Measurements from ENCODE around the gene HOXB8.

Gene HOXB8

DNA sequence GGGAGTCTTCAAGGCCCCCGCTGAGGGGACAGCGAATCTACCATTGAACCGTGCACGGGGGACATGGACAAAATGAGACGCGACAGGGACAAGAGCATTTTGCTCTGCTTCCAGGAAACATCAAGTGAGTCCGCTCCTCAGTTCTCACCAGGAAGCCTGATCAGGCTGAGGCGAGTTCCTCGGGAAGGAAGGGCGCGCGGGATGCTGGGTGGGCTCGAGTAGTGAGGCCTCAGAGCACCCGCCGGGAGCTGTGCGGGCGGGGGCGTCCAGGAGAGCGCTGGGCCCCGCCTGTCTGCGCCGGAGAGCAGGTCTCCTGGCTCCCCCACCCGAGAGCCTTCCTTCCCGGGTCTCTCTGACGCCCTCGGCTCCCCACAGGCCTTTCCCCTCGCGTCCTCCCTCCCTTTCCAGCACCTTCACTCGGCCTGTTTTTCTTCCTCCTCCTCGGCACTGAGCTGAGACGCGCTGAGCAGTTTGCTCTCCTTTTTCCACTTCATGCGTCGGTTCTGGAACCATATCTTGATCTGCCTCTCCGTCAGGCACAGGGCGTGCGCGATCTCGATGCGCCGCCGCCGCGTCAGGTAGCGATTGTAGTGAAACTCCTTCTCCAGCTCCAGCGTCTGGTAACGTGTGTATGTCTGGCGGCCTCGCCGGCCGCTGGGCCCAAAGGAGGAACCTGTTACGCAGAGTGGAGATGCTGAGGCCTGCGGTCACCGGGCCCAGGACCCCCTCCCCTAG is 18.9 kb downstream of the HOXB8 start:
- DNase-seq, result peak; percentile 36

- DNase-seq, result no peak
Observed at GRCh38 chr17:48595278-48595999, 19.7 kb downstream of the HOXB8 start.

- DNase-seq, result no peak
Observed at GRCh38 chr17:48594538-48595277, 20.4 kb downstream of the HOXB8 start.

- DNase-seq, result peak; percentile 86
Observed at GRCh38 chr17:48593840-48594537, 21.1 kb downstream of the HOXB8 start.

GRCh38 chr17:48593126-48593829 is 21.8 kb downstream of the HOXB8 start, which contains the start of gene HOXB5:
HOXB5 (minus strand) TSS chr17:48593779; CDS start chr17:48593682, 97 bp downstream.
- no peak for DNase-seq

DNA sequence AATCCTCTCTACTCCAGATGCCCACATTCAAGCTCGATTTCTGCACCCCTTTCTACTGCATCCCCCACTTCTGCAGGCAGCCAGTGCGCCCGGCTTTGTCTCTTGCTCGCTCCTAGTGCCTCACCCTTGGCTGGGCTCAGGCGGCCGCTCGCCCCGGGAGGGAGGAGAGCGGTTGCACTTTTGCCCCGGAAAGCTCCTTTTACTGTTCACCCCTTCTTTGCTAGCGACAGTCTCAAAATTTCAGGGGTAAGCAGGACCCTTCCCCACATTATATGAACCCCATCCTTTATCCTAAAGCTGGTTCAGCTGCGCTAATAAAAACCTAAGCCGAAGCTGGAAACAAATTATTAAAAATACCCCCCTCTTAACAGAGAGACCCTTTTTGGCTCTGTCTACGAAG is 22.5 kb downstream of the HOXB8 start:
- DNase-seq, result no peak

- no peak for DNase-seq
Observed at GRCh38 chr17:48592057-48592514, 23.0 kb downstream of the HOXB8 start.

- DNase-seq, result no peak
Observed at GRCh38 chr17:48591255-48592056, 23.6 kb downstream of the HOXB8 start.

- DNase-seq, result no peak
Observed at GRCh38 chr17:48590607-48591161, 24.4 kb downstream of the HOXB8 start.

- DNase-seq, result no peak
Observed at GRCh38 chr17:48589831-48590606, 25.1 kb downstream of the HOXB8 start, which contains the start of gene HOXB3. HOXB3 (minus strand) TSS chr17:48590241; CDS start chr17:48552474, 37,767 bp downstream.

DNA sequence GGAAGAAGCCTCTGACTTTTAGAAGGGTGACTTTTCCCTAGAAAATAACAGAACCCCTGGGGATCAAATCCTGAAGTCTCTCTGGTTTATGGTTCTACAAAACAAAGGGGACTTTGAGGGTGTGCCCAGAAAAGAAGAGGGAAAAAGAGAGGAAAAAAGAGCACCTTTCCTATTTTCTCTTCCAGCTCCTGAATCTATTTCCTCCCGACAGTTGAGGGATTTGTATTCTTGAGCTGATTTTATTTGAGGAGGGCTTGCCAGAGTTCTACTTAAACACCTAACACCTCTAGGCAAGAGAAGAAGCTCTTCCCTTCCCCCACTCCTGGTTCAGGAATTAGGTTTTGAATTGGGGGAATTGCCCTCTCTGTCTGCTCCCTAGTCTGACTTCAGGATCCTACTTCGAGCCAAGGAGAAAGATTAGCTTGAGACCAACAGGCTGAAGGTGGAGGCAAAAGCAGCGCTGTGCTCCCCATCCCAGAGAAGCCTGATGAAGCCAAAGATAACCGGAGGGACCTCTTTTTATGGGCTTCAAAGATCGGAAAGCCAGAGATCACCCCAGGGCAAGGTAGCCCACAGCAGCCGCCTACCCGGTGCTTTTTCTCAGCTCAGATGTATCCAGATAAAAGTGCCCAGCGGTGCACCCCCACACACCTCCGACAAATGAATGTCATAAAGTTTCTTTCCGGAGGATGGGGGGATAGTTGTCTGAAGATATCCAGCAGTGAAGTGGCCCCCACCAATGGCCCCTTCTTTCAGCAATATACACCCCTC is 25.8 kb downstream of the HOXB8 start:
- no peak for DNase-seq

GRCh38 chr17:48588528-48588927 is 26.6 kb downstream of the HOXB8 start:
- DNase-seq, result no peak

DNA sequence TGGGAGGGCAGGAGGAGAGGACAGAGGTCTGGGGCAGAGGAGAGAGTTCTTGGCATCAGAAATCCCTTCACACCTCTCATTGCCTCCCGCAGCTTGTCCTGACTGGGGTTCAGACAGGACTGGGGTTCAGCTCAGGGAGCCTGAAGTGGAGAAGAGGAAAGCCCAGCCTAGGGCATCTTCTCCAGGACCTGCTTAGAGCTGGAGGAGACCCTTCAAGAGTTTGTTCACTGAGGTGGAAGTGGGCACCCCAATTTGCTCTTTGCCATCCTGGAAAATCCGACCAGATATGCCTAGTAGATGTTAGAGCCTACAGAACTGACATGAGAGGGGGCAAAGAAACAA is 27.0 kb downstream of the HOXB8 start:
- no peak for DNase-seq

DNA sequence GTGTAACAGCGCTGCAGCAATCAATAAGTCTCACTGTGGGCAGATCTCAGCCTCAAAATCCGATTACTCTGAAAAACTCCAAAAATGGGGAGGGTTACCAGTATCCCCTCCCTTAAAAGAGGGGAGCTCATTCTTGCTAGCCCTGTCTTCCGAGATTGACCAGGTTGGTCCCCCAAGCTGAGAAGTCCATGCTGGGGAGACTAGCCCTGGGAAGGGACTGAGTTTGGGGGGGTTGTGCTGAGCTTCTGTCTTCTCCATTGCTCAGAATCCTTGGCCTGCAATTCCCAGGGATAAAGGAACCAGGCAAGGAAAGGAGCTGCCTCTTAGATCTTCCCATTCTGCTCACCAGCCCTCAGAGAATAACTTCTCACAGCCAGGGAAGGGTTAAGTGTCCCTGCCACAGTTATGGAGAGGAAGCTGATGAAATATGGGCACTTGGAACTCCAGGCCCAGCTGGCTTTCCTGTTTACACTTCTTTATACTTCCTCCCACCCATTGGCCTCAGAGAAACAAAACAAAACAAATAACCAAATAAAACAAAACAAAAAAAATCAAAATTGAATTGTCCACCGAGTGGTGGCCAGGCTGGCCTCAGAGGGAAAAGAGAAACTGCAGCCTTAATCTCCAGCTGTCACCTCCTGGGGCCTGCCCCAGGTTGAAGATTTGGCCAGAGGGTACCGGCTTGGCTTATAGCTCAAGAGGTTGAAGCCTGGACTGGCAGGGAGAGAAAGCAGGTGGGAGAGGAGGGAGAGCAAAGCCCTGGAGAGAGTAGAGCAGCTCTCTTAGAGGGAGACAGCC is 27.6 kb downstream of the HOXB8 start:
- no peak for DNase-seq

- DNase-seq, result no peak
Observed at GRCh38 chr17:48586355-48587258, 28.5 kb downstream of the HOXB8 start.

DNA sequence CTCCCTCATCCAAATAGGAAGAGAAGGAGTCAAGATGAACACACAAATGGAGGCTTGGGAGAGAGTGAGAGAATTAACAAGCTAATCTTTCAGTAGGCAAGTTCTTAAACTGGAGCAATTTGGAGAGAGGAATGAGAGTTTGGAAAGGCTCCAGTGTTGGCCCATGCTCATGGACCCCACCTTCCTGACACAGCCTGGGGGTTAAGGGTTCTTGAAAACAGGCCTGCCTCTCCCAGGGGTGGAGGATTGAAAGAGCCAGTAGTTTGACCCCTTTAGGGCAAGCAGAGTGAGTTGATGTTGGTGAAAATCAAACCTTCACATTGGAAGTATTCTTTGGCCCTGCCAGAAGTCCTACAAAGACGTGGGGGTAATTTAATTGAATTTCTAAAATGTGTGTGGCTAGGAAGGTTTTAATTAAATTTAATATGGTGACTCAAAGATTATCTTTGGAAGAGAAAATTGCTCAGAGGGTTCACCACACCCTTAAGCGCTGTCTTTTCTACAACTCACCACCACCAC is 30.8 kb downstream of the HOXB8 start:
- DNase-seq, result no peak

DNA sequence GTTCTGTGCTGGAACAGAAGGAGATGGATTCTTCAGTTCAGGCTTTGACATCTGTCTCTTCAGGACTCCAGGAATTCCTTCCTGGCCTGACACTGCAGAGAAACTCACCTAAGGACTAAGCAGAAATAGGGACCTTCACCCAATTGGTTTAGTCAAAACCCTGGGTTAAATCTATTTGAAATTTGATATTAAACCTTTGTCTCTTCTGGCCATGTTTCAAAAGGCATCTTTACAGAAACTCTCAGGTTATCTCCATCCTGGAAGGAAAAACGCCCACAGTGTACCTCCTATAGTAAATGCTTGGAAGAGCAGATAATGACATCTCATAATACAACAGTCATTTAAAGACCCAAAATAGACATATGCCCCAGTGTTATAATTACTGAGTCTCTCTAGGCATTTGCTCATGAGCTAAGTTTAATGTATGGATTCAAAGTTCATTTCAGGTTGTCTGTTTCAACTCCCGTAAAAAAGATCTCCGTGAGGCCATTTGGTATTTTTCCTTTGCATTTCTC is 31.3 kb downstream of the HOXB8 start:
- no peak for DNase-seq

Measured in activated CD4-positive, alpha-beta T cell treated with anti-CD3 and anti-CD28 coated beads, Interleukin-2, amount 50 U/mL, for 16 hours (primary cell).